ENCODE results near the gene GAL3ST2. TPM values are rescaled to one million over a fixed set of nuclear protein-coding genes. Genes with fewer than 3 reads are reported as not detected.

GAL3ST2 gene
- total and polyA plus RNA-seq, 4 donors = 0.33 to 0.79 (median 0.63) TPM

- H3K27me3 ChIP-seq (ENCODE audit: control insufficient read depth, insufficient read depth, low read length) = no peaks in the 10 kb centered on the region
- H3K4me3 ChIP-seq (ENCODE audit: low read depth, low read length) = no peak overlapping the region
- no peaks in the 10 kb centered on the region for H3K9me3 ChIP-seq (ENCODE audit: control insufficient read depth, insufficient read depth, low read length)
- DNase-seq (ENCODE audit: low read depth in 4 of 6, low spot score in 6 of 6) = no peak
- H3K27ac ChIP-seq (ENCODE audit: low read depth, low read length) = no peak overlapping the region
- peaks cover 40% of the 10 kb centered on the region for H3K36me3 ChIP-seq (ENCODE audit: control insufficient read depth, insufficient read depth, low read length)
- H3K4me1 ChIP-seq (ENCODE audit: control insufficient read depth, insufficient read depth, low read length) = peaks cover 20% of the 10 kb centered on the region
- 70% methylated on average over 35 of the region's 38 CpGs for WGBS (ENCODE audit: insufficient coverage)
These were observed 5.1 kb upstream of the GAL3ST2 start for GRCh38 chr2:241771286-241772062.

- WGBS (ENCODE audit: insufficient coverage) = 74% methylated on average over 4 of the region's 9 CpGs
- Histone ChIP-seq H3K36me3 (ENCODE audit: control insufficient read depth, insufficient read depth, low read length) (peaks cover 40% of the 10 kb centered on the region), H3K4me1 (ENCODE audit: control insufficient read depth, insufficient read depth, low read length) (peaks cover 20% of the 10 kb centered on the region), H3K27me3 (ENCODE audit: control insufficient read depth, insufficient read depth, low read length) (no peaks in the 10 kb centered on the region), H3K4me3 (ENCODE audit: low read depth, low read length) (no peak overlapping the region), H3K27ac (ENCODE audit: low read depth, low read length) (no peak overlapping the region), H3K9me3 (ENCODE audit: control insufficient read depth, insufficient read depth, low read length) (no peaks in the 10 kb centered on the region)
- peak in 1 of 6 donors; percentile 11 for DNase-seq (ENCODE audit: low read depth in 4 of 6, low spot score in 6 of 6)
These were observed 4.5 kb upstream of the GAL3ST2 start for GRCh38 chr2:241772063-241772499.

DNA sequence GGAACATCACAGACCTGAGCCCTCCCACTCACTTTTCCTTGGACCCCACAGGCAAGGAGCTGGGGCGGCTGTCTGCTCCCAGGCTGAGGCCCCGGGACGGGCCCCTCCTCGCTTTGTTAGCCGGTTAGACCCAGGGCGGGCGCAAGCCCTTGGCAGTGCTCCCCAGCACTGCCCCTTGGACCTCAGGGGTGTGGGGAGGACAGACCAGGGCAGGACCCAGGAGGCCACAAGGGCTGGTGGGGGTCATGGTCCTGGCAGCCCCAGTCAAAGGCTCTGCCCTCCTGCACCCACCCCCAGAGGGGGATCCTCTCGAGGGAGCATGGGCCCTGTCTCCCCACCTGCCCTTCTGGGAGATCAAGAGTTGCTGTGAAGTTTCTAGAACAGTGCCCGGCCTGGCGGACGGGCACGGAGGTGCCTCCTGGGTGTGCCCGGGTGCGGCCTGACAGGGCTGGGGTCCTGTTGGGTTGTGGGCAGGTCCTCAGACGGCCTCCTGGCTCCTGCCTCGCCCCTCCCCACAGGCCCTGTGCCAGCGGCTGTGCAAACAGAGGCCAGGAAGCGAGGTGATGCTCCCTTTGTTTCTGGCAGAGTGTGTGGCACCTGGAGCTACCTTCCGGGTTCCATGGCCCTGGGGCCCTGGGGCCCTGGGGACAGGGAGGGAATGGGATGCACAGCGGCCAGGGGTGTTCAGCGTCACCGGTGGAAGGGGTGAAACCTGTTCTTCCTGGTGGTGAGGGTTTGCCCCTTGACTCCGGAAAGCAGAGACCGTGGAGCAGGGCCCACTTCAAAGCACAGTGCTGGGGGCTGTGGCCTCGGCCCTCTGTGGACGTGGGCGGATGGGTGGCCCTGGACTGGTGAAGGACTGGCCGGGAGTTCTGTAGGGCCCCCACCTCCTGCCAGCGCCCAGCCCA, 2.9 kb upstream of the GAL3ST2 start:
- Histone ChIP-seq H3K4me3 (ENCODE audit: low read depth, low read length) (no peak overlapping the region), H3K4me1 (ENCODE audit: control insufficient read depth, insufficient read depth, low read length) (peaks cover 20% of the 10 kb centered on the region), H3K27ac (ENCODE audit: low read depth, low read length) (no peak overlapping the region), H3K27me3 (ENCODE audit: control insufficient read depth, insufficient read depth, low read length) (no peaks in the 10 kb centered on the region), H3K36me3 (ENCODE audit: control insufficient read depth, insufficient read depth, low read length) (peaks cover 25% of the 10 kb centered on the region), H3K9me3 (ENCODE audit: control insufficient read depth, insufficient read depth, low read length) (no peaks in the 10 kb centered on the region)
- peak in 1 of 6 donors; percentile 0 for DNase-seq (ENCODE audit: low read depth in 4 of 6, low spot score in 6 of 6)
- WGBS (ENCODE audit: insufficient coverage) = 86% methylated on average over 29 of the region's 29 CpGs

- no peaks in the 10 kb centered on the region for H3K27me3 ChIP-seq (ENCODE audit: control insufficient read depth, insufficient read depth, low read length)
- 65% methylated on average over 34 of the region's 40 CpGs for WGBS (ENCODE audit: insufficient coverage)
- no peak overlapping the region for H3K4me3 ChIP-seq (ENCODE audit: low read depth, low read length)
- no peaks in the 10 kb centered on the region for H3K9me3 ChIP-seq (ENCODE audit: control insufficient read depth, insufficient read depth, low read length)
- DNase-seq (ENCODE audit: low read depth in 4 of 6, low spot score in 6 of 6) = peak in 1 of 6 donors; percentile 0
- no peak overlapping the region for H3K27ac ChIP-seq (ENCODE audit: low read depth, low read length)
- peaks cover 20% of the 10 kb centered on the region for H3K36me3 ChIP-seq (ENCODE audit: control insufficient read depth, insufficient read depth, low read length)
- peaks cover 20% of the 10 kb centered on the region for H3K4me1 ChIP-seq (ENCODE audit: control insufficient read depth, insufficient read depth, low read length)
These were observed 2.0 kb upstream of the GAL3ST2 start for GRCh38 chr2:241774419-241775222.

DNA sequence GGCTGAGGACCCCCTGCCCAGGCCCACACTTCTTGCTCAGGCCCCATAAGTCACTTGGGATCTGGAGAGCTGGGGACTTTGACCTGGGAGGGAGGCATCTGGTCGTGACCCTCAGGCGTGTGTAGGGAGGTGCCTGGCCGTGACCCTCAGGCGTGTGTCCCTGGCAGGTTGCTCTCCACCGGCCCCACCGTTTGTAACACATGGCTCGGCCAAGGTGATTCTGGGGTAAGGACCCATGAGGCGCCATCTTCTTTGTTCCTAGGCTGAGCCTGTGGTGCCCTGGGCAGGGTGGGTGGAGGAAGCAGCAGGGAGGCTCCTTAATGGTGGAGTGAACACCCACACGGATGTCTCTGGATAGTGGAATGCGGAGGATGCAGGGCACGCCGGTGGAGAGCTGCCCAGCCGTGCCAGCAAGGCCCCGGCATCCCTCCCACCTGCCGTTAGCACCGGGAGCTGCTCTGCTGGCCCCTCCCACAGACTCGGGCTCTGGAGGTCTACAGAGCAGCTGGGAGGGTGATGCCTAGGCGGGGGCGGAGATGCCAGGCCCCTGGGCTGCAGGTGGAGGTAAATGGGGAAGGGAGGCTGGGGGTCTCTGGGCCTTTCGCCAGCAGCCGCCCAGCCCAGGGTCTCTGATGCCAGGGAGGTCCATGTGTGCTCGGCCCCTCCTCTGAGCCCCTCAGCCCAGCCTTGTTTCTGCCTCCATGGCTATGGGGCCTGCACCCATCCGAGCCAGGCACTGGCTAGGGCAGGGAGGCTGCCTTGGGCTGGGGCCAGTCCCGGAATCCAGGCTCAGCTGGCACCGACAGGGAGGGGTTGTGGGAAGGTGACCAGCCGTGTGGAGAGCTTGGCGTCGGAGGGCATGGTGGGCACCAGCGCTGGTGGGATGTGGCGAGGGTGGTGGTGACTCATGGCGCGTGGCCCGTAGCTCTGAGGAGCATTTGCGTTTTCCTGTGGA, 1.1 kb upstream of the GAL3ST2 start:
- peaks cover 12% of the 10 kb centered on the region for H3K36me3 ChIP-seq (ENCODE audit: control insufficient read depth, insufficient read depth, low read length)
- peak in 1 of 6 donors; percentile 1 for DNase-seq (ENCODE audit: low read depth in 4 of 6, low spot score in 6 of 6)
- H3K27me3 ChIP-seq (ENCODE audit: control insufficient read depth, insufficient read depth, low read length) = no peaks in the 10 kb centered on the region
- H3K27ac ChIP-seq (ENCODE audit: low read depth, low read length) = no peak overlapping the region
- peaks cover 20% of the 10 kb centered on the region for H3K4me1 ChIP-seq (ENCODE audit: control insufficient read depth, insufficient read depth, low read length)
- H3K9me3 ChIP-seq (ENCODE audit: control insufficient read depth, insufficient read depth, low read length) = no peaks in the 10 kb centered on the region
- H3K4me3 ChIP-seq (ENCODE audit: low read depth, low read length) = no peak overlapping the region
- WGBS (ENCODE audit: insufficient coverage) = 81% methylated on average over 28 of the region's 34 CpGs

DNA sequence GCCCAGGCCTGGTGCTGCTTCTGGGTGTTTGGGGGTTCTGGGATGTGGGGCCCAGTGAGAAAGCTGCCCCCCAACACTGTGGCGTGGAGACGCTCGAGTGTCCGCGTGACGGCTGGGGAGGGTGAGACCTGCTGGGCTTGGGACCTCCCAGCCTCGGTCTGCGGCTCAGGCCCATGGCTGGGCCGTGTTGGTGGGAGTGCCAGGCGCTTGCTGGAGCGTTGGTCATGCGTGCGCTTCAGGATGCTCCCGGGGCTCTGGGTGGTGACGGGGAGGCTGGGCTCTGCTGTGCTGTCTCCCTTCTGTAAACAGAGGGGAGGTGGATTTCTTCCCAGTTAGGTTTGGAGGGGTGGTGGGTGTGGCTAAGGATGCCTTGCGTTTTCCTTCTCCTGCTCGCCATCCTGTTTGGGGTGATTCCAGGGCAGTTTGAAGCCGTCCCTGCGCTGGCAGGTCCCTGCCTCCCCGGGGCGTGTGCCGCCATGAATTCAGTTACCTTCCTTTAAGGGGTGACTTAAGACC, 606 bp downstream of the GAL3ST2 start:
- 63% methylated on average over 22 of the region's 22 CpGs for WGBS (ENCODE audit: insufficient coverage)
- no peak overlapping the region for H3K27ac ChIP-seq (ENCODE audit: low read depth, low read length)

DNA sequence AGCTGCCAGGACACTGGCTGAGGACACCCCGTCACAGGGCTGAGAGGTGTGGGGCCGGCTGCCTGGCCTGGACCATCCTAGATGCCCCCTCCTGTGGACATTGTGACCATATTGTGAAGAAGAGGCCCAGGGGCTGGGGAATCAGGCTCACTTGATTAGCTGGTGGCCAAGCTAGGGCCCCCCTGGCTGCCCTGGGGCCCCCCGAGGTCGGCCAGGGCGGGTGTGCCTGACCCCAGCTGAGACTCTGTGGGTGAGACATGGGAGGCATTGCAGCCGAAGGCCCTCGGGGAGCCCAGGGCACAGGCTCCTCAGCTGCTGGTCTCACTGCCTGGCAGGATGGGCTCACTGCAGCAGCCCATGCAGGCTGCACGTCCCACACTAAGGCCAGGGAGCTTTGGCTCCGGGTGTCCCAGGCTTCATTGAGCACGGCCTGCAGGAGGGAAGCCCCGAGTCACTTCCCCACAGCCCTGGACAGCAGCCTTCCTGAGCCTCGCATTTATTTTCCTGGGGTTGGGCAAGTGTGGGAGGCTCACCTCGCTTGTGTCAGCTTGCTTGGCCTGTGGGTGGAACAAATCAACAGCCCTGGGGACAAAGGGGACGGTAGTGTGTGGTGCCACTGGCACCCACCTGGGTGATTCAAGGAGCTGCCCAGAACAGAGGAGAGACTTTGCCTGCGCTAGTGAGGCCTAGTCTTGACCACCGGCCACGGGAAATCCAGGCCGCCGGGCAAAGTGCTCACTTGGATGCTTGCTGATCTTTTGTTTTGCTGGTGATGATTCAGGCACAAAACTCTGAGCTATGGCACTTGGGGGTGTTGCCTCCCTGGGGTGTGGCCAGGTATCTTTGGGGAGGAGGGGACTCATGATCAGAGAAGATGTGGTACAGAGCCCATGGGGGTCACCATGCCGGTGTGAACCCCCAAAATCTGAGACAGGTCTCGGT, 1.3 kb downstream of the GAL3ST2 start:
- peaks cover 2% of the 10 kb centered on the region for H3K9me3 ChIP-seq (ENCODE audit: control insufficient read depth, insufficient read depth, low read length)
- H3K4me1 ChIP-seq (ENCODE audit: control insufficient read depth, insufficient read depth, low read length) = peaks cover 10% of the 10 kb centered on the region
- WGBS (ENCODE audit: insufficient coverage) = 70% methylated on average over 19 of the region's 21 CpGs
- no peak for DNase-seq (ENCODE audit: low read depth in 4 of 6, low spot score in 6 of 6)
- no peaks in the 10 kb centered on the region for H3K27me3 ChIP-seq (ENCODE audit: control insufficient read depth, insufficient read depth, low read length)
- H3K4me3 ChIP-seq (ENCODE audit: low read depth, low read length) = no peak overlapping the region
- no peak overlapping the region for H3K27ac ChIP-seq (ENCODE audit: low read depth, low read length)
- H3K36me3 ChIP-seq (ENCODE audit: control insufficient read depth, insufficient read depth, low read length) = no peaks in the 10 kb centered on the region

More for the DNA sequence above, 606 bp downstream of the GAL3ST2 start:
- peaks cover 3% of the 10 kb centered on the region for H3K36me3 ChIP-seq (ENCODE audit: control insufficient read depth, insufficient read depth, low read length)
- H3K4me3 ChIP-seq (ENCODE audit: low read depth, low read length) = no peak overlapping the region
- DNase-seq (ENCODE audit: low read depth in 4 of 6, low spot score in 6 of 6) = no peak
- peaks cover 10% of the 10 kb centered on the region for H3K4me1 ChIP-seq (ENCODE audit: control insufficient read depth, insufficient read depth, low read length)
- H3K9me3 ChIP-seq (ENCODE audit: control insufficient read depth, insufficient read depth, low read length) = peaks cover 2% of the 10 kb centered on the region
- no peaks in the 10 kb centered on the region for H3K27me3 ChIP-seq (ENCODE audit: control insufficient read depth, insufficient read depth, low read length)
